Bronchial epithelial cell (primary cell): Measurements from ENCODE around the gene UBE2O. TPM values are rescaled to one million over a fixed set of nuclear protein-coding genes. Genes with fewer than 3 reads are reported as not detected.

Source experiments
- DNase-seq: peaks from one replicate; pipeline ENCODE4 v3.0.0-alpha.2; 2010; ENCODE audit warnings: low read depth
- FAIRE-seq: peaks from 2 replicates; lab custom pipeline; 2011; peaks lifted over from hg19 to GRCh38; lab: Jason Lieb, UNC
- H3K27me3 ChIP-seq: 2 replicates; pipeline ENCODE4 v1.5.1; 2011; ENCODE audit warnings: low read length; ENCODE audit not compliant: control insufficient read depth, insufficient read depth
- H3K36me3 ChIP-seq: 2 replicates; pipeline ENCODE4 v1.5.1; 2011; ENCODE audit warnings: low read length; ENCODE audit not compliant: control insufficient read depth, insufficient read depth
- H3K4me3 ChIP-seq: 2 replicates; pipeline ENCODE4 v1.5.1; 2011; ENCODE audit warnings: mild to moderate bottlenecking, low read depth, low read length, control low read depth
- total RNA-seq: library from RNA; depleted of rRNA; stranded (reverse); fragments of >200 nt; gene quantifications from 2 replicates; pipeline ENCODE4 v1.2.1, GENCODE V29; 2014
- TF ChIP-seq, protein P1 (sequence below): IDR thresholded peaks from 2 replicates; pipeline ENCODE4 v1.5.1; 2011; ENCODE audit warnings: mild to moderate bottlenecking, moderate library complexity, low read length, control low read depth, inconsistent platforms; ENCODE audit not compliant: insufficient read depth, severe bottlenecking

The UBE2O gene
- total RNA-seq, 1 donor from 2014 or later = 15.8 TPM

DNA sequence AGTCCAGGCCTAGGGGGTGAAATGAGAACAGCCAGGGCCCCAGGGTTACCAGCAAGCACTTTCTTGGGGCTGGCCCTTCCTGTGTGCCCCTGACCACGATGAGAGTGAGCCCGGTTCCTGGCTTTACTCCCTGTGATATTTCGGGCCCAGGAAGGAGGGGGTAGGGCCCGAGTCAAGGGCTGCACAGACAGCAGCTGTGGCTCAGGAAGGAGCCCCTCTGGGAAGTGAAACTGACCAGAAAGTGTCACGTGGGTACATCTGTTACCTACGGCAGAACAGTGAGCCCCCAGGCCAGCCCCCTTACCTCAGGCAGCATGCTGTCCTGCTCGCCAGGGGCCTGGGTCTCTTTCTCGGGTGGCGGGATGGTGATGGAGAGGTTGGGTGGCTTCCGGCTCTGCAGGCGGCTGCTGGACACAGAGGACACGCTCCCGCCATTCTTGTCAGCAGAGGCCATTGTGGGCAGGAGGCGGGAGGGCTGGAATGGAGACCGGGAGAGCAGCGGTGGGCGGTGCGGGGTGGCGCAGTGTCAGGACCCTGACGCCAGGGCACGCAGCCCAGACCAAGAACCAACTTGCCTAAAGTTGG, 28.2 kb upstream of the UBE2O start:
- Histone ChIP-seq H3K27me3 (no peaks in the 10 kb centered on the region), H3K4me3 (no peak overlapping the region), H3K36me3 (peaks cover 29% of the 10 kb centered on the region)
- DNase-seq (no peak), FAIRE-seq (no peak)
- TF ChIP-seq, protein P1, sequence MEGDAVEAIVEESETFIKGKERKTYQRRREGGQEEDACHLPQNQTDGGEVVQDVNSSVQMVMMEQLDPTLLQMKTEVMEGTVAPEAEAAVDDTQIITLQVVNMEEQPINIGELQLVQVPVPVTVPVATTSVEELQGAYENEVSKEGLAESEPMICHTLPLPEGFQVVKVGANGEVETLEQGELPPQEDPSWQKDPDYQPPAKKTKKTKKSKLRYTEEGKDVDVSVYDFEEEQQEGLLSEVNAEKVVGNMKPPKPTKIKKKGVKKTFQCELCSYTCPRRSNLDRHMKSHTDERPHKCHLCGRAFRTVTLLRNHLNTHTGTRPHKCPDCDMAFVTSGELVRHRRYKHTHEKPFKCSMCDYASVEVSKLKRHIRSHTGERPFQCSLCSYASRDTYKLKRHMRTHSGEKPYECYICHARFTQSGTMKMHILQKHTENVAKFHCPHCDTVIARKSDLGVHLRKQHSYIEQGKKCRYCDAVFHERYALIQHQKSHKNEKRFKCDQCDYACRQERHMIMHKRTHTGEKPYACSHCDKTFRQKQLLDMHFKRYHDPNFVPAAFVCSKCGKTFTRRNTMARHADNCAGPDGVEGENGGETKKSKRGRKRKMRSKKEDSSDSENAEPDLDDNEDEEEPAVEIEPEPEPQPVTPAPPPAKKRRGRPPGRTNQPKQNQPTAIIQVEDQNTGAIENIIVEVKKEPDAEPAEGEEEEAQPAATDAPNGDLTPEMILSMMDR = no peak

DNA sequence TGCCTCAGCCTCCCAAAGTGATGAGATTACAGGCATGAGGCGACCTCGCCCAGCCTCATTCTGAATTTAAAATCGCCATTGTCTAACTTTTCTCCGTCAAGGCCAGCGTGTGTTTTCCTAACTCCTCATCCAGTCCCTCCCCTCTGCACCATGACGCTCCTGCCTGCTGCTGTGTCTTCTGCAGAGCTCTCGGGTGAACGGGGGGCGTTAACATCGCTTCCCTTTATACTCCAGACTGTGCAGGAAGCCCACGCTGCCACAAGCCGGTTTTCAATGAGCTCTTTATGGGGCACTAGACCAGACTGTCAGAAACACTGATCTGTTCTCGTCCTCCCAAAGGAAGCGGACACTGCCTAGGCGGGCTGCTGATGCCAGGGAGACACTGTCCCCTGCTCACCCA, 27.7 kb upstream of the UBE2O start:
- TF ChIP-seq, protein P1 = no peak
- FAIRE-seq (no peak), DNase-seq (no peak)
- Histone ChIP-seq H3K4me3 (no peak overlapping the region), H3K36me3 (peaks cover 29% of the 10 kb centered on the region), H3K27me3 (no peaks in the 10 kb centered on the region)

DNA sequence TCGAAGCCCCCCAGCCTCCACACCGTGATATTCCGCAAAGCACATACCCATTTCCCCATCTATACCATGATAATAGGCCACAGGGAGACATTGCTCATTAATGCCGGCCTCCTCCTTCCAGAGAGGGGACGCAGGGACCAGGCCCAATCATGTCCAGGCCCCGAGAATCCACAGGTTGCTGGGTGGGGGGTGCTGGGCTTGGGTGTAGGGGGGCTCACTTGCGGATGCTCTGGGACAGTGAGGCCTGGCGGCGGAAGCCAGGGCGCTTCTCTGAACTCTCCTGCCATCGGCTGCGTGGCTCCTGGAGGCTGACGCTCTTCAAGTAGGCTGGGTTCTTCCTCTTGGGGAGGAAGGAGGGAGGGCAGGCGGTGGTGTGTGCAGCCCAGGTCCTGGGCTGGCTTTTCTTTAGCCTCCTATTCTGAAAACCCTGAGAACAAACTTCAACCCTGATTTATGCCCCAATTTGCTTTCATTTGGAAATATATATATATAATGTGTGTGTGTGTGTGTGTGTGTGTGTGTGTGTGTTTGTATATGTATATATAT, 26.6 kb upstream of the UBE2O start:
- Histone ChIP-seq H3K36me3 (peaks cover 33% of the 10 kb centered on the region), H3K4me3 (no peak overlapping the region), H3K27me3 (no peaks in the 10 kb centered on the region)
- TF ChIP-seq, protein P1 = no peak
- FAIRE-seq = no peak
- no peak for DNase-seq

DNA sequence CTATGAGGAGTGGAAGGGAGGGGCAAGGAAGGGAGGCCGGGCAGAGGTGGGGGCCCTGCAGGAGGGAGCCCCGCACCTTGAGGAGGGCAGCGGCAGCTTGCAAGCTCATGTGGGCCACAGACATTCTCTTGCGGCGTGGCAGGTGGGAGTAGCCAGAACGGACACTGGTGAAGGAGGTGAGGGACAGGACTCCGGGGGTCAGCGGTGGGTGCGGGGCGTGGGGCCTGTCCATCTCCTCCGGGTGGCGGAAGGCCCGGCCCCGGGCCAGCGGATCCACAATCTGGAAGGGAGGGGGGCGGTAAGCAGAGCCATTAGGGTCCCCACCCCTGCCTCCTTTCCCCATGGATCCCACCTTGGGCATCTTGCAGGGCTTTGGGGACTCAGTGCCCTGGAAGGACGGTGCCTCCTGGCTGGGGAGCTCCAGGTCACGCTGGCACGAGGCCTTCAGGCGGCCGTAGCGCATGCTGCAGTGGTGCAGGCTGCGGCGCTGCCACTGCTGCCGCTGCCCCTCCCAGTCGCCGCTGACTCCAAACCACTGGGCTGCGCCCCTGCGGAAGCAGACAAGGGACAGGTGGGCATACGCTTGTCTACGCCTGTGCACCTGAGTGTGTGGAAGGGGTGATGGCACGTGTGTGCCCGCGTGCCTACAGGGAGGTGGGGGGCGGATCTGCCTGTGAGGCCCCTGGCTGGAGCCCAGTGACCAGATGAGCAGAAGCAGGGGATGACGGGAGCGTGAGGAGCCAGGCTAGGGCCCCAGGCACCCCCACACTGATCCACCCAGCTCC, 26.0 kb upstream of the UBE2O start:
- DNase-seq (no peak), FAIRE-seq (no peak)
- Histone ChIP-seq H3K27me3 (no peaks in the 10 kb centered on the region), H3K4me3 (no peak overlapping the region), H3K36me3 (peaks cover 38% of the 10 kb centered on the region)
- TF ChIP-seq, protein P1 = no peak

DNA sequence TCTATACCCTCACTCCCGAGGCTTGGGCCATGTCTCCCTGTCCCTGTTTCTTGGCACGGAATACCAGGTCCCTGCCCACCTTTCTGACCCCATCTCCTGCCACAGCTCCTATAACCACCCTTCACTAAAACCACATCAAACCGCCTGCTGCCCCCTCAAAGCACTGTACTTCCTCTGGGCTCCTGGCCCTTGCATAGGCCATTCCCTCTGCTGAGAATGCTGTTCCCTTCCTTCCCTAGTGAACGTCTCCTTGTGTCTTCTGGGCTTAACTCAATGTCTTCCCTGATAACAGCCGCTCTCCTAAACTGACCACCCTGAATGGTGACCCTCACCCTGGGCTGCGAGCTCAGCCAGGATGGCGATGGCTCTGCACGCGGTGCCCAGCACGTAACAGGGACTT, 25.1 kb upstream of the UBE2O start:
- no peak overlapping the region for H3K4me3 ChIP-seq
- peaks cover 45% of the 10 kb centered on the region for H3K36me3 ChIP-seq
- TF ChIP-seq, protein P1 = no peak
- FAIRE-seq (no peak), DNase-seq (no peak)
- no peaks in the 10 kb centered on the region for H3K27me3 ChIP-seq
